ENCODE data around the gene KIF1B. TPM values are rescaled to one million over a fixed set of nuclear protein-coding genes. Genes with fewer than 3 reads are reported as not detected.

Gene KIF1B
- total RNA-seq, 2 donors from 2014 or later: 39.7 to 47.4 TPM

GRCh38 chr1:10383630-10384029 lies 173.3 kb downstream of the KIF1B start:
- H3K4me3 ChIP-seq: no peak overlapping the region
- no peaks in the 10 kb centered on the region for H3K9me3 ChIP-seq
- H3K27me3 ChIP-seq: no peaks in the 10 kb centered on the region
- DNase-seq: no peak
- intact Hi-C loops (cut with DNase I): no loop called here
- H3K9ac ChIP-seq (ENCODE audit: low read depth in 2 of 2, low read length in 2 of 2): no peak overlapping the region
- H3K27ac ChIP-seq: no peak overlapping the region
- peaks cover 4% of the 10 kb centered on the region for H3K4me1 ChIP-seq
- no peak for TF ChIP-seq CTCF (IDR thresholded peaks at IDR 0.05)
- no peaks in the 10 kb centered on the region for H3K36me3 ChIP-seq

- H3K27ac ChIP-seq: no peak overlapping the region
- no peak for TF ChIP-seq CTCF (IDR thresholded peaks at IDR 0.05)
- intact Hi-C loops (cut with DNase I): no loop called here
- H3K27me3 ChIP-seq: no peaks in the 10 kb centered on the region
- no peak overlapping the region for H3K9ac ChIP-seq (ENCODE audit: low read depth in 2 of 2, low read length in 2 of 2)
- H3K4me1 ChIP-seq: peaks cover 4% of the 10 kb centered on the region
- DNase-seq: no peak
- no peaks in the 10 kb centered on the region for H3K9me3 ChIP-seq
- H3K4me3 ChIP-seq: no peak overlapping the region
- no peaks in the 10 kb centered on the region for H3K36me3 ChIP-seq
These were observed 173.8 kb downstream of the KIF1B start for GRCh38 chr1:10384219-10384618.

DNA sequence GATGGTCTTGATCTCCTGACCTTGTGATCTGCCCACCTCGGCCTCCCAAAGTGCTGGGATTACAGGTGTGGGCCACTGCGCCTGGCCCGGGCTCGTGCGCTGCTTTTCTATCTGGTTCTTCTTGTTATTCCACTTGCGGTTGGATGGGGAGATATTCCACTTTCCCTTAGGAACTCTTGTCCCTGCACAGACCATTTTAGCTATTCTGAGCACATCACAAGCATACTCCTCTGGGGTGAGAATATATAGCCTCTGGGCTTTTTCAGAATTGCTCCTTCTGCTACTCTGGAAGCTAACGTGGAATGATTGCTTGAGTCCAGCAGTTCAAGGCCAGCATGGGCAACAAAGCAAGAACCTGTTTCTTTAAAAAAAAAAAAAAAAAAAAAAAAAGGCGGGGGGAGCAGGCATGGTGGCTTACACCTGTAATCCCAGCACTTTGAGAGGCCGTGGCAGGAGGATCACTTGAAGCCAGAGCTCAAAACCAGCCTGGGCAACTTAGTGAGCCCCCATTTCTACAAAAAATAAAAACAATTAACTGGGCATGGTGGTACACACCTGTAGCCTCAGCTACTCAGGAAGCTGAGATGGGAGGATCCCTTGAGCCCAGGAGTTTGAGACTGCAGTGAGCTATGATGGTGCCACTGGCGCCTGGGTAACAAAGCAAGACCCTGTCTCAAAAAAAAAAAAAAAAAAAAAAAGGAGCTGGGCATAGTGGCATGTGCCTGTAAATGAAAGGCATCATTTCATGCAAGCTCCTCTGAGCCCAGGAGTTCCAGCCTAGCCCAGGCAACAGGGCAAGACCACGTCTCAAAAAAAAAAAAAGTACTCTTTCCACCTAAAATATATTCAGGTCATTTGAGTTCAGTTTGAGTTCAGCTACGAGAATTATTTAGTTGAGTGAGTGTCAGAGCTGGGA lies 176.6 kb downstream of the KIF1B start:
- Histone ChIP-seq H3K9me3 (no peaks in the 10 kb centered on the region), H3K4me1 (peaks cover 4% of the 10 kb centered on the region), H3K9ac (ENCODE audit: low read depth in 2 of 2, low read length in 2 of 2) (peak overlapping the region in 1 of 2 donors; percentile 32), H3K4me3 (no peak overlapping the region), H3K27ac (peak overlapping the region; percentile 45), H3K36me3 (no peaks in the 10 kb centered on the region), H3K27me3 (no peaks in the 10 kb centered on the region)
- no peak for DNase-seq
- no peak for TF ChIP-seq CTCF (IDR thresholded peaks at IDR 0.05)
- intact Hi-C loops (cut with DNase I): no loop called here

GRCh38 chr1:10387677-10388386 lies 177.5 kb downstream of the KIF1B start:
- no peaks in the 10 kb centered on the region for H3K36me3 ChIP-seq
- no peak for TF ChIP-seq CTCF (IDR thresholded peaks at IDR 0.05)
- no peaks in the 10 kb centered on the region for H3K27me3 ChIP-seq
- H3K4me1 ChIP-seq: peaks cover 4% of the 10 kb centered on the region
- H3K27ac ChIP-seq: peak overlapping the region; percentile 45
- no peak overlapping the region for H3K4me3 ChIP-seq
- peak overlapping the region in 1 of 2 donors; percentile 32 for H3K9ac ChIP-seq (ENCODE audit: low read depth in 2 of 2, low read length in 2 of 2)
- H3K9me3 ChIP-seq: no peaks in the 10 kb centered on the region
- intact Hi-C loops (cut with DNase I): no loop called here
- DNase-seq: no peak

GRCh38 chr1:10388387-10388715 lies 178.0 kb downstream of the KIF1B start:
- Histone ChIP-seq H3K4me1 (peaks cover 4% of the 10 kb centered on the region), H3K9ac (ENCODE audit: low read depth in 2 of 2, low read length in 2 of 2) (no peak overlapping the region), H3K27me3 (no peaks in the 10 kb centered on the region), H3K9me3 (no peaks in the 10 kb centered on the region), H3K4me3 (no peak overlapping the region), H3K27ac (peak overlapping the region; percentile 45), H3K36me3 (no peaks in the 10 kb centered on the region)
- no peak for TF ChIP-seq CTCF (IDR thresholded peaks at IDR 0.05)
- DNase-seq: peak; percentile 44
- intact Hi-C loops (cut with DNase I): no loop called here
